Ishikawa (cell line): ENCODE results near the gene MGMT.
A peak's percentile ranks its signal among the peaks of the same experiment; 100 is the strongest.

Source experiments
- CEBPB ChIP-seq: IDR thresholded peaks from 2 replicates; pipeline ENCODE4 v1.6.1; 2012
- CREB1 ChIP-seq: IDR thresholded peaks from 2 replicates; pipeline ENCODE4 v1.6.1; 2012; ENCODE audit warnings: low read depth
- EGR1 ChIP-seq: IDR thresholded peaks from 2 replicates; pipeline ENCODE4 v1.6.1; 2012
- EP300 ChIP-seq: IDR thresholded peaks from 2 replicates; pipeline ENCODE4 v1.6.1; 2012; ENCODE audit warnings: borderline replicate concordance
- FOXM1 ChIP-seq: IDR thresholded peaks from 2 replicates; pipeline ENCODE4 v1.6.1; 2012; ENCODE audit warnings: low read depth, borderline replicate concordance
- NFIC ChIP-seq: IDR thresholded peaks from 2 replicates; pipeline ENCODE4 v1.6.1; 2012
- RAD21 ChIP-seq: IDR thresholded peaks from 2 replicates; pipeline ENCODE4 v1.6.1; 2012; ENCODE audit warnings: low read depth
- REST ChIP-seq: IDR thresholded peaks from 2 replicates; pipeline ENCODE4 v1.6.1; 2012; ENCODE audit warnings: low read depth, mild to moderate bottlenecking
- TAF1 ChIP-seq: IDR thresholded peaks from 2 replicates; pipeline ENCODE4 v1.6.1; 2012; ENCODE audit warnings: low read depth, mild to moderate bottlenecking
- TCF12 ChIP-seq: IDR thresholded peaks from 2 replicates; pipeline ENCODE4 v1.6.1; 2012; ENCODE audit warnings: low read depth
- TEAD4 ChIP-seq: IDR thresholded peaks from 2 replicates; pipeline ENCODE4 v1.6.1; 2012
- YY1 ChIP-seq: IDR thresholded peaks from 2 replicates; pipeline ENCODE4 v1.6.1; 2012; ENCODE audit warnings: low read depth
- ZBTB7A ChIP-seq: IDR thresholded peaks from 2 replicates; pipeline ENCODE4 v1.6.1; 2012; ENCODE audit warnings: low read depth
- TF ChIP-seq, protein P1 (sequence below): IDR thresholded peaks from 2 replicates; pipeline ENCODE4 v1.6.1; 2012
- TF ChIP-seq, protein P2 (sequence below): IDR thresholded peaks from 2 replicates; pipeline ENCODE4 v1.6.1; 2012

MGMT gene

GRCh38 chr10:129556316-129556715, 89.3 kb downstream of the MGMT start:
- no peak for TF ChIP-seq TAF1

GRCh38 chr10:129560361-129560760, 93.3 kb downstream of the MGMT start:
- TF ChIP-seq CREB1 = no peak
- no peak for TF ChIP-seq EP300
- TF ChIP-seq TCF12 = no peak
- no peak for TF ChIP-seq FOXM1
- TF ChIP-seq TAF1 = no peak
- TF ChIP-seq REST = no peak
- TF ChIP-seq RAD21 = no peak
- TF ChIP-seq, protein P1, sequence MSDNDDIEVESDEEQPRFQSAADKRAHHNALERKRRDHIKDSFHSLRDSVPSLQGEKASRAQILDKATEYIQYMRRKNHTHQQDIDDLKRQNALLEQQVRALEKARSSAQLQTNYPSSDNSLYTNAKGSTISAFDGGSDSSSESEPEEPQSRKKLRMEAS = no peak
- no peak for TF ChIP-seq TEAD4
- TF ChIP-seq EGR1 = no peak
- TF ChIP-seq CEBPB = no peak
- TF ChIP-seq ZBTB7A = no peak
- no peak for TF ChIP-seq NFIC
- no peak for TF ChIP-seq YY1
- TF ChIP-seq, protein P2, sequence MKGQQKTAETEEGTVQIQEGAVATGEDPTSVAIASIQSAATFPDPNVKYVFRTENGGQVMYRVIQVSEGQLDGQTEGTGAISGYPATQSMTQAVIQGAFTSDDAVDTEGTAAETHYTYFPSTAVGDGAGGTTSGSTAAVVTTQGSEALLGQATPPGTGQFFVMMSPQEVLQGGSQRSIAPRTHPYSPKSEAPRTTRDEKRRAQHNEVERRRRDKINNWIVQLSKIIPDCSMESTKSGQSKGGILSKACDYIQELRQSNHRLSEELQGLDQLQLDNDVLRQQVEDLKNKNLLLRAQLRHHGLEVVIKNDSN = no peak

DNA sequence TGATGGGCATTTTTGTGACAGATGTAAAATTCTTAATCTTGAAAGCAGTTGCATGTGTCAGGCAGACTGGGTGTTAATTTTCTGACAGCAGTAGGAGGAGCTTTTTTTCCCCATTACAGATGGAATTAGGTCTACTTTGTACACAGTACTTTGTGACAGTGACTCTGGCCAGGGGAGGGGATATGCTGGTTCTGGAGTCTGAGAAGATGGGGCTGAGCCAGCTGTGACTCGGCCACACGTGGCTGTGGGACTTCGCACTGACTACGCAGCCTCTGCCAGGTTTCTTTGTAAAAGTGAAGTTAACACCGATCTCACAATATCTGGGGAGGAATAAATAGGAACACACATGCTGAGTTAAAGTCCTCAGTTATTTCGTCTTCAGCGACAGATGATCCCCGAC, 95.4 kb downstream of the MGMT start:
- no peak for TF ChIP-seq YY1
- TF ChIP-seq, protein P1 = no peak
- TF ChIP-seq ZBTB7A = no peak
- TF ChIP-seq NFIC = no peak
- no peak for TF ChIP-seq CREB1
- TF ChIP-seq, protein P2 = no peak
- TF ChIP-seq TAF1 = no peak
- TF ChIP-seq EP300 = no peak
- no peak for TF ChIP-seq REST
- TF ChIP-seq CEBPB = no peak
- no peak for TF ChIP-seq TEAD4
- TF ChIP-seq FOXM1 = no peak
- TF ChIP-seq RAD21 = no peak
- TF ChIP-seq TCF12 = no peak
- no peak for TF ChIP-seq EGR1

DNA sequence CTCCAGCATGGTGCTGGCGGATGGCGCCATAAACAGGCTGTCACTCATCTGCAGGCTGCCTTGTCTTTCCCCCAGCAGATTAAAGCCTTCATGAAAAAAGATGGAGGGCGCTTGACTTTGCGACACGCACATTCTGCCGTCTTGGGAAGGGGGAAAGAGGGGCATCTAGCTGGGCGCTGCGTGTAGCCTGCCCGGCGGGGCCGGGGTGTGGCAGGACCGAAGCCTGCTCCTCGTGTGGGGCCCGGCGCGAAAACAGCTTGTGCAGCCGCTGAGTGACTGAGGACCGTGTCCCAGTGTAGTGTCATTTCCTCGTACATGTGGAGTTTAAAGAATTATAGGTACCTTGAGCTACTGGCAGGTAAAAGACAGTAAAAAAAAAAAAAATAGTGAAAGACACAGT, 97.9 kb downstream of the MGMT start:
- TF ChIP-seq CREB1 = no peak

DNA sequence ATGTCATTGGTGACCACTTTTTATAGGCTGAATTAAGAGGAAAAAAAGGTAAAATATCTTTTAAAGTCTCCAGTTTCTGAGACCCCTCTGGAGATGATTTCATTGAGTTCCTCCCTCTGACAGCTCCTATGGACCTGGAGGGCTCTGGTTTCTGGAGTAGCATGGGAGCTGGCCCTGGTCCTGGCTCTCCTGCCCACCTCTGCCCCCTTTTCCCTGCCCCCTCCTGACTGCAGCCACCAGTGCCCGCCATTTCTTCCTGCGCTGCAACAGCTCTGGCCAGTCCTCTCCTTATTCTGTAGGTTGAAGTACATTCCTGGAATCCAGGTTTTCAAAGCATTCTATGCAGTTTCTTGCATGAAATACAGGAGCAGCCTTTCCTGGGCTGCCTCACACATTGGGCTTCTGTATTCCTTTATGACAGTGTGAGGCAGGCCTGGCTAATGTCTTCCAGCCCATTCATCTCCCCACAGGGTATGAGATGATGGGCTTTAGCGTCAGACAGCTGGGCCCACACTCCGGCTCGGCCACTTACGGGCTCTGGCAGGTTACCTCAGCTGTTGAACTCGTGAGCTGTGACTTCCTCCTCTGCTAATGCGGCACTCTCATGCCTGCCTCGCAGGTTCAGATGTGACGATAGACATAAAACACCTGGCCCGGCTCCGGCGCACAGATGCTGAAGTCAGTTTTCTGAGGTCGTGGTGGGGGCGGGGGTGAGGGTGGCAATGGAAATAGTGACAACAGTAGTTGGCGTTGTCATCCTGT, 101.7 kb downstream of the MGMT start:
- peak; percentile 54 for TF ChIP-seq REST
- TF ChIP-seq YY1 = no peak
